KOPT-K1 (cell line): ENCODE measurements around the gene CCDC90B.
"Not testable (repeated sequence)": the region's sequence is repeated elsewhere in the genome, so short reads cannot be mapped to it uniquely, and the experiment has no call there.

Source experiments
- H3K27ac ChIP-seq: fragments of 200-600 bp; sonication (generic); 2 replicates; pipeline ENCODE4 v1.5.1; 2016; ENCODE audit warnings: antibody characterized with exemption, mild to moderate bottlenecking, low read depth, low read length; ENCODE audit not compliant: poor library complexity, severe bottlenecking
- H3K36me3 ChIP-seq: fragments of 200-600 bp; sonication (generic); 2 replicates; pipeline ENCODE4 v1.5.1; 2017; ENCODE audit warnings: antibody characterized with exemption, mild to moderate bottlenecking, low read length, moderate library complexity; ENCODE audit not compliant: insufficient read depth
- H3K9me3 ChIP-seq: fragments of 200-600 bp; sonication (generic); 2 replicates; pipeline ENCODE4 v1.5.1; 2017; ENCODE audit warnings: antibody characterized with exemption, low read length, mild to moderate bottlenecking; ENCODE audit not compliant: insufficient read depth, poor library complexity, severe bottlenecking

Gene CCDC90B

GRCh38 chr11:83285771-83286528 is at the start of gene CCDC90B:
Gene CCDC90B, minus strand, starts transcription at chr11:83286367. Its CDS starts 395 bp downstream, at chr11:83285972.
- Histone ChIP-seq H3K36me3 (no peaks in the 10 kb centered on the region), H3K27ac (peak within 1 kb of the TSS; percentile 91), H3K9me3 (no peaks in the 10 kb centered on the region)

GRCh38 chr11:83335446-83336070 is 49.4 kb upstream of the CCDC90B start:
- Histone ChIP-seq H3K36me3 (no peaks in the 10 kb centered on the region), H3K27ac (no peak overlapping the region), H3K9me3 (no peaks in the 10 kb centered on the region)

GRCh38 chr11:83330303-83330702 is 44.1 kb upstream of the CCDC90B start:
- no peaks in the 10 kb centered on the region for H3K36me3 ChIP-seq
- no peaks in the 10 kb centered on the region for H3K9me3 ChIP-seq
- H3K27ac ChIP-seq = no peak overlapping the region

GRCh38 chr11:83326326-83326725 is 40.2 kb upstream of the CCDC90B start:
- no peaks in the 10 kb centered on the region for H3K9me3 ChIP-seq
- no peaks in the 10 kb centered on the region for H3K36me3 ChIP-seq
- no peak overlapping the region for H3K27ac ChIP-seq

- no peaks in the 10 kb centered on the region for H3K9me3 ChIP-seq
- no peak overlapping the region for H3K27ac ChIP-seq
- H3K36me3 ChIP-seq = no peaks in the 10 kb centered on the region
These were observed 33.2 kb upstream of the CCDC90B start for GRCh38 chr11:83319346-83319745.

- no peak overlapping the region for H3K27ac ChIP-seq
- no peaks in the 10 kb centered on the region for H3K36me3 ChIP-seq
- no peaks in the 10 kb centered on the region for H3K9me3 ChIP-seq
These were observed 32.8 kb upstream of the CCDC90B start for GRCh38 chr11:83318931-83319330.

- Histone ChIP-seq H3K36me3 (no peaks in the 10 kb centered on the region), H3K27ac (no peak overlapping the region), H3K9me3 (no peaks in the 10 kb centered on the region)
These were observed 31.9 kb upstream of the CCDC90B start for GRCh38 chr11:83317757-83318690.

GRCh38 chr11:83316897-83317268 is 30.7 kb upstream of the CCDC90B start:
- not testable (repeated sequence) for H3K9me3 ChIP-seq, H3K27ac ChIP-seq, H3K36me3 ChIP-seq

- H3K9me3 ChIP-seq, H3K36me3 ChIP-seq, H3K27ac ChIP-seq: not testable (repeated sequence)
These were observed 30.2 kb upstream of the CCDC90B start for GRCh38 chr11:83316143-83316896.

- H3K9me3 ChIP-seq = no peaks in the 10 kb centered on the region
- no peak overlapping the region for H3K27ac ChIP-seq
- H3K36me3 ChIP-seq = no peaks in the 10 kb centered on the region
These were observed 26.3 kb upstream of the CCDC90B start for GRCh38 chr11:83312430-83312829.

- H3K36me3 ChIP-seq = no peaks in the 10 kb centered on the region
- no peak overlapping the region for H3K27ac ChIP-seq
- H3K9me3 ChIP-seq = no peaks in the 10 kb centered on the region
These were observed 25.5 kb upstream of the CCDC90B start for GRCh38 chr11:83311701-83312100.

- no peaks in the 10 kb centered on the region for H3K36me3 ChIP-seq
- H3K9me3 ChIP-seq = no peaks in the 10 kb centered on the region
- H3K27ac ChIP-seq = no peak overlapping the region
These were observed 24.6 kb upstream of the CCDC90B start for GRCh38 chr11:83310718-83311117.

GRCh38 chr11:83308536-83308935 is 22.4 kb upstream of the CCDC90B start:
- not testable (repeated sequence) for H3K36me3 ChIP-seq

GRCh38 chr11:83306200-83307080 is 20.3 kb upstream of the CCDC90B start:
- H3K9me3 ChIP-seq = no peaks in the 10 kb centered on the region
- H3K36me3 ChIP-seq = no peaks in the 10 kb centered on the region
- no peak overlapping the region for H3K27ac ChIP-seq

More at GRCh38 chr11:83308536-83308935, 22.4 kb upstream of the CCDC90B start:
- not testable (repeated sequence) for H3K9me3 ChIP-seq, H3K27ac ChIP-seq
